Caco-2 (cell line): ENCODE measurements around the gene SAC3D1. TPM values are rescaled to one million over a fixed set of nuclear protein-coding genes. Genes with fewer than 3 reads are reported as not detected.

ENCODE experiments used
- BruUV-seq: library from RNA; stranded (reverse); fragments of 400-500 nt; replicated peaks from 2 replicates; lab custom pipeline; 2021; lab: Mats Ljungman, UMichigan
- CTCF ChIA-PET: fragments of 300-600 bp; sonication (Branson Sonifier 250); formaldehyde crosslinking; loops from one replicate; lab custom pipeline; 2022; ENCODE audit warnings: antibody characterized with exemption; lab: Charles Lee
- POLR2A ChIA-PET: fragments of 300-600 bp; sonication (Branson Sonifier 250); formaldehyde crosslinking; loops from one replicate; lab custom pipeline; 2022; ENCODE audit warnings: antibody characterized with exemption; lab: Charles Lee
- DNase-seq, 2 experiments: peaks; one replicate each; pipeline versions ENCODE4 v3.0.0 to v3.0.0-alpha.2; 2020 to 2022
- H3K27me3 ChIP-seq: replicated peaks from 2 replicates; pipeline ENCODE4 v1.6.0; 2011; ENCODE audit warnings: low read length; ENCODE audit not compliant: control insufficient read depth, insufficient read depth
- H3K36me3 ChIP-seq: 2 replicates; pipeline ENCODE4 v1.5.1; 2011; ENCODE audit warnings: low read length; ENCODE audit not compliant: control insufficient read depth, insufficient read depth
- H3K4me1 ChIP-seq: fragments of 250-450 bp; sonication (Bioruptor Pico); 2 replicates; pipeline ENCODE4 v1.5.1; 2020; ENCODE audit warnings: mild to moderate bottlenecking
- H3K4me3 ChIP-seq: 2 replicates; pipeline ENCODE4 v1.5.1; 2011; ENCODE audit warnings: low read depth, mild to moderate bottlenecking, control low read depth, low read length
- H3K9me3 ChIP-seq: fragments of 250-450 bp; sonication (Bioruptor Pico); 2 replicates; pipeline ENCODE4 v1.5.1; 2020; ENCODE audit warnings: mild to moderate bottlenecking, moderate library complexity
- H3K27ac Mint-ChIP-seq: one replicate; pipeline ENCODE4 v1.8.0; 2022; ENCODE audit warnings: mixed read lengths; ENCODE audit not compliant: unreplicated experiment
- H3K27me3 Mint-ChIP-seq: one replicate; pipeline ENCODE4 v1.8.0; 2022; ENCODE audit warnings: mixed read lengths; ENCODE audit not compliant: insufficient read depth, unreplicated experiment
- H3K36me3 Mint-ChIP-seq: one replicate; pipeline ENCODE4 v1.8.0; 2022; ENCODE audit warnings: mild to moderate bottlenecking, mixed read lengths; ENCODE audit not compliant: insufficient read depth, unreplicated experiment
- H3K4me1 Mint-ChIP-seq: one replicate; pipeline ENCODE4 v1.8.0; 2022; ENCODE audit warnings: low read depth, mixed read lengths; ENCODE audit not compliant: unreplicated experiment
- H3K4me3 Mint-ChIP-seq: one replicate; pipeline ENCODE4 v1.8.0; 2022; ENCODE audit warnings: mild to moderate bottlenecking, moderate library complexity, mixed read lengths; ENCODE audit not compliant: unreplicated experiment
- H3K9me3 Mint-ChIP-seq: one replicate; pipeline ENCODE4 v1.8.0; 2022; ENCODE audit warnings: mixed read lengths; ENCODE audit not compliant: unreplicated experiment
- CTCF ChIP-seq, 2 experiments: fragments of 200-600 bp in 1 of 2; IDR thresholded peaks; 1 replicate in 1 of 2; 2 replicates in 1 of 2; pipeline versions ENCODE4 v1.5.1 to v1.8.0; 2011 to 2022; ENCODE audit warnings: antibody characterized with exemption in 1 of 2, control low read depth in 1 of 2, inconsistent platforms in 1 of 2, low read depth in 1 of 2, low read length in 1 of 2, mild to moderate bottlenecking in 1 of 2, moderate library complexity in 1 of 2; ENCODE audit not compliant: insufficient read depth in 1 of 2, severe bottlenecking in 1 of 2, unreplicated experiment in 1 of 2
- intact Hi-C: fragments of 100-400 bp; cut with micrococcal nuclease; formaldehyde crosslinking; loops from one replicate; pipeline ENCODE4 v1.10.0; 2022; ENCODE audit not compliant: unreplicated experiment
- total RNA-seq: library from RNA; stranded (reverse); gene quantifications from 2 replicates; pipeline ENCODE4 v1.2.3, GENCODE V29; 2022

The SAC3D1 gene
- total RNA-seq, 1 experiment from 2014 or later, result 21.2 TPM

- POLR2A ChIA-PET, result no interaction called here
- no peak for TF ChIP-seq CTCF (IDR thresholded peaks at IDR 0.05; ENCODE audit: insufficient read depth in 1 of 2, low read depth in 1 of 2, low read length in 1 of 2, severe bottlenecking in 1 of 2, unreplicated experiment in 1 of 2)
- peaks cover under 1% of the 10 kb centered on the region; the same call in 1 of the 2 replicates for H3K4me1 ChIP-seq
- DNase-seq, result peak in 1 of 2 experiments; percentile 49
- Mint-ChIP-seq H3K9me3 (no peaks in the 10 kb centered on the region), H3K27me3 (no peaks in the 10 kb centered on the region), H3K4me3 (no peak overlapping the region), H3K27ac (peak overlapping the region; percentile 32), H3K36me3 (peaks cover 66% of the 10 kb centered on the region), H3K4me1 (peaks cover 12% of the 10 kb centered on the region)
- H3K9me3 ChIP-seq, result no peaks in the 10 kb centered on the region
- peaks cover 6% of the 10 kb centered on the region; the same call in 1 of the 2 replicates for H3K36me3 ChIP-seq
- no peaks in the 10 kb centered on the region for H3K27me3 ChIP-seq
- no TSS peak for BruUV-seq
- intact Hi-C loops, result loop anchor here (5.0 kb wide), 1 partner anchor 35 kb away; the partner anchor contains the start of gene SAC3D1
- CTCF ChIA-PET, result interaction anchor here (0.6 kb wide), 1 partner anchor 63 kb away, joined by 3 read pairs; the partner anchor contains the start of gene ARL2
- H3K4me3 ChIP-seq, result no peak overlapping the region
Measured at GRCh38 chr11:65077451-65077850, 36.4 kb downstream of the SAC3D1 start.

- Mint-ChIP-seq H3K27ac (peak overlapping the region; percentile 32), H3K36me3 (peaks cover 72% of the 10 kb centered on the region), H3K4me3 (no peak overlapping the region), H3K9me3 (no peaks in the 10 kb centered on the region), H3K27me3 (no peaks in the 10 kb centered on the region), H3K4me1 (peaks cover 18% of the 10 kb centered on the region)
- TF ChIP-seq CTCF (IDR thresholded peaks at IDR 0.05; ENCODE audit: insufficient read depth in 1 of 2, low read depth in 1 of 2, low read length in 1 of 2, severe bottlenecking in 1 of 2, unreplicated experiment in 1 of 2), result peak; percentile 61 to 79
- intact Hi-C loops, result loop anchor here (2.0 to 5.0 kb wide), 2 partner anchors 36 to 63 kb away; partner anchors contain the start of genes ARL2 and SAC3D1
- peak; percentile 63 to 76 for DNase-seq
- Histone ChIP-seq H3K9me3 (no peaks in the 10 kb centered on the region), H3K36me3 (peaks cover 6% of the 10 kb centered on the region; the same call in 1 of the 2 replicates), H3K27me3 (no peaks in the 10 kb centered on the region), H3K4me1 (peaks cover 6% of the 10 kb centered on the region; the same call in 1 of the 2 replicates), H3K4me3 (no peak overlapping the region)
- POLR2A ChIA-PET, result interaction anchor here (0.6 kb wide), 1 partner anchor 440 kb away, joined by 5 read pairs; no protein-coding TSS in a partner anchor
- CTCF ChIA-PET, result interaction anchor here (0.5 kb wide), 1 partner anchor 197 kb away, joined by 5 read pairs; no protein-coding TSS in a partner anchor
- no TSS peak for BruUV-seq
Measured at GRCh38 chr11:65078151-65078550, 37.1 kb downstream of the SAC3D1 start.

- H3K4me1 ChIP-seq, result peaks cover 6% of the 10 kb centered on the region; the same call in 1 of the 2 replicates
- no peaks in the 10 kb centered on the region for H3K9me3 ChIP-seq
- intact Hi-C loops, result loop anchor here (2.0 to 5.0 kb wide), 2 partner anchors 37 to 64 kb away; partner anchors contain the start of genes ARL2 and SAC3D1
- Mint-ChIP-seq H3K27ac (no peak overlapping the region), H3K4me3 (no peak overlapping the region), H3K36me3 (peaks cover 80% of the 10 kb centered on the region), H3K27me3 (no peaks in the 10 kb centered on the region), H3K9me3 (no peaks in the 10 kb centered on the region), H3K4me1 (peaks cover 18% of the 10 kb centered on the region)
- peaks cover 6% of the 10 kb centered on the region; the same call in 1 of the 2 replicates for H3K36me3 ChIP-seq
- BruUV-seq, result no TSS peak
- TF ChIP-seq CTCF (IDR thresholded peaks at IDR 0.05; ENCODE audit: insufficient read depth in 1 of 2, low read depth in 1 of 2, low read length in 1 of 2, severe bottlenecking in 1 of 2, unreplicated experiment in 1 of 2), result no peak
- no peak for DNase-seq
- no peaks in the 10 kb centered on the region for H3K27me3 ChIP-seq
- no peak overlapping the region for H3K4me3 ChIP-seq
- ChIA-PET CTCF (interaction anchor here (0.5 kb wide), 1 partner anchor 196 kb away, joined by 5 read pairs; no protein-coding TSS in a partner anchor), POLR2A (interaction anchor here (0.6 kb wide), 1 partner anchor 440 kb away, joined by 5 read pairs; no protein-coding TSS in a partner anchor)
Measured at GRCh38 chr11:65078786-65079342, 37.9 kb downstream of the SAC3D1 start.
